HG03066 (cell line): Measurements from ENCODE around the gene VLDLR.
"Not testable (repeated sequence)": the region's sequence is repeated elsewhere in the genome, so short reads cannot be mapped to it uniquely, and the experiment has no call there.

ENCODE experiments used
- ATAC-seq: cut with Tn5 transposase; IDR thresholded peaks from one replicate; pipeline ENCODE4 v1.9.1; 2021; ENCODE audit warnings: low read depth; ENCODE audit not compliant: unreplicated experiment

Gene VLDLR

DNA sequence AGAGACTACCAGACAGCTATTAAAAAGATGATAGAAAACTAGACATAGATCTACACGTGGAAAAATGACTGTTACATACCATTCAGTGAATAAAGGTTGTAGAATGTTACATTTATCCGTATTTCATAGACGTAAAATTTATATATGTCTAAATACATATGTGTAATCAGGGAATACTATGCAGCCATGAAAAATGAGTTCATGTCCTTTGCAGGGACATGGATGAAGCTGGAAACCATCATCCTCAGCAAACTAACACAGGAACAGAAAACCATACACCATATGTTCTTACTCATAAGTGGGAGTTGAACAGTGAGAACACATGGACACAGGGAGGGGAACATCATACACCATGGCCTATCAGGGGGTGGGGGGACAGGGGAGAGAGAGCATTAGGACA lies 85.7 kb downstream of the VLDLR start:
- not testable (repeated sequence) for ATAC-seq
